OCI-LY1 (cell line): Measurements from ENCODE around the gene CUX1.

Experiments
- H2AFZ ChIP-seq: fragments of 200-600 bp; sonication (generic), shearing (Covaris generic); 2 replicates; pipeline ENCODE4 v1.6.0; 2014; ENCODE audit warnings: antibody characterized with exemption, mild to moderate bottlenecking, low read length
- H3F3A ChIP-seq: fragments of 200-600 bp; sonication (generic), shearing (Covaris generic); 2 replicates; pipeline ENCODE4 v1.6.0; 2014; ENCODE audit warnings: mild to moderate bottlenecking, antibody characterized with exemption, low read length, moderate library complexity; ENCODE audit not compliant: insufficient read depth
- H3K27ac ChIP-seq: fragments of 200-600 bp; sonication (generic); 2 replicates; pipeline ENCODE4 v1.5.1; 2014; ENCODE audit warnings: low read length, mixed run types, mild to moderate bottlenecking, low read depth; ENCODE audit not compliant: poor library complexity, severe bottlenecking
- H3K27me3 ChIP-seq: fragments of 200-600 bp; sonication (generic); 2 replicates; pipeline ENCODE4 v1.6.0; 2014; ENCODE audit warnings: antibody characterized with exemption, mild to moderate bottlenecking, low read length, moderate library complexity; ENCODE audit not compliant: insufficient read depth
- H3K36me3 ChIP-seq: fragments of 200-600 bp; sonication (generic); 2 replicates; pipeline ENCODE4 v1.6.1; 2014; ENCODE audit warnings: mild to moderate bottlenecking, antibody characterized with exemption, low read length, moderate library complexity, mixed read lengths; ENCODE audit not compliant: insufficient read depth
- H3K4me1 ChIP-seq: fragments of 200-600 bp; sonication (generic); 2 replicates; pipeline ENCODE4 v1.5.1; 2014; ENCODE audit warnings: mild to moderate bottlenecking, low read length, moderate library complexity; ENCODE audit not compliant: insufficient read depth, severe bottlenecking
- H3K4me2 ChIP-seq: fragments of 200-600 bp; sonication (generic), shearing (Covaris generic); 2 replicates; pipeline ENCODE4 v1.6.1; 2014; ENCODE audit warnings: low read length
- H3K4me3 ChIP-seq: fragments of 200-600 bp; sonication (generic); 2 replicates; pipeline ENCODE4 v1.5.1; 2014; ENCODE audit warnings: low read length, low read depth, mild to moderate bottlenecking, mixed read lengths; ENCODE audit not compliant: poor library complexity, severe bottlenecking
- H3K79me2 ChIP-seq: fragments of 200-600 bp; shearing (Covaris generic); 2 replicates; pipeline ENCODE4 v1.6.1; 2016; ENCODE audit warnings: mixed run types, low read length, mixed read lengths; ENCODE audit not compliant: insufficient read depth
- H3K9ac ChIP-seq: fragments of 200-600 bp; sonication (generic), shearing (Covaris generic); 2 replicates; pipeline ENCODE4 v1.6.1; 2014; ENCODE audit warnings: mild to moderate bottlenecking, low read length, mixed read lengths
- H3K9me2 ChIP-seq: fragments of 200-600 bp; sonication (generic), shearing (Covaris generic); 2 replicates; pipeline ENCODE4 v1.6.1; 2014; ENCODE audit warnings: low read depth, mild to moderate bottlenecking, low read length, mixed read lengths
- H3K9me3 ChIP-seq: fragments of 200-600 bp; shearing (Covaris generic); 2 replicates; pipeline ENCODE4 v1.6.1; 2014; ENCODE audit warnings: low read length, mixed read lengths
- H4K20me1 ChIP-seq: fragments of 200-600 bp; sonication (generic), shearing (Covaris generic); 2 replicates; pipeline ENCODE4 v1.6.0; 2016; ENCODE audit warnings: mild to moderate bottlenecking, low read length; ENCODE audit not compliant: insufficient read depth
- CTCF ChIP-seq: fragments of 200-600 bp; sonication (generic), shearing (Covaris generic); IDR thresholded peaks from 2 replicates; pipeline ENCODE4 v1.5.1; 2017; ENCODE audit warnings: mild to moderate bottlenecking, antibody characterized with exemption, low read length, moderate library complexity, mixed read lengths
- EZH2 ChIP-seq: fragments of 200-600 bp; sonication (generic), shearing (Covaris generic); IDR thresholded peaks from 2 replicates; pipeline ENCODE4 v1.8.0; 2017; ENCODE audit warnings: borderline replicate concordance, mixed run types, mild to moderate bottlenecking, antibody characterized with exemption, low read length, moderate library complexity, mixed read lengths

The CUX1 gene

GRCh38 chr7:102036958-102037357 lies 219.5 kb downstream of the CUX1 start:
- H2AFZ ChIP-seq: no peak overlapping the region
- H3F3A ChIP-seq: no peaks in the 10 kb centered on the region
- peaks cover 55% of the 10 kb centered on the region for H3K36me3 ChIP-seq
- H3K4me1 ChIP-seq: peaks cover 16% of the 10 kb centered on the region
- no peak overlapping the region for H3K27ac ChIP-seq
- no peaks in the 10 kb centered on the region for H4K20me1 ChIP-seq
- H3K27me3 ChIP-seq: no peaks in the 10 kb centered on the region
- H3K4me3 ChIP-seq: no peak overlapping the region
- H3K9ac ChIP-seq: no peak overlapping the region
- H3K79me2 ChIP-seq: 0 out of 2 replicates have a peak, but pooled peaks cover 3% of the 10 kb centered on the region
- no peaks in the 10 kb centered on the region for H3K9me2 ChIP-seq
- no peak overlapping the region for H3K4me2 ChIP-seq
- no peak for TF ChIP-seq EZH2
- no peak for TF ChIP-seq CTCF
- no peaks in the 10 kb centered on the region for H3K9me3 ChIP-seq

GRCh38 chr7:102039706-102040105 lies 222.3 kb downstream of the CUX1 start:
- peaks cover 43% of the 10 kb centered on the region for H3K36me3 ChIP-seq
- H3K9me3 ChIP-seq: no peaks in the 10 kb centered on the region
- no peak for TF ChIP-seq CTCF
- TF ChIP-seq EZH2: no peak
- peaks cover 43% of the 10 kb centered on the region for H3K4me1 ChIP-seq
- H3F3A ChIP-seq: no peaks in the 10 kb centered on the region
- no peaks in the 10 kb centered on the region for H3K27me3 ChIP-seq
- H3K9me2 ChIP-seq: no peaks in the 10 kb centered on the region
- no peaks in the 10 kb centered on the region for H4K20me1 ChIP-seq
- 0 out of 2 replicates have a peak, but pooled peaks cover 3% of the 10 kb centered on the region for H3K79me2 ChIP-seq
- H3K27ac ChIP-seq: peak overlapping the region; percentile 34
- no peak overlapping the region for H3K4me3 ChIP-seq
- H2AFZ ChIP-seq: no peak overlapping the region
- no peak overlapping the region for H3K4me2 ChIP-seq
- no peak overlapping the region for H3K9ac ChIP-seq

GRCh38 chr7:102040569-102040968 lies 223.1 kb downstream of the CUX1 start:
- no peak overlapping the region for H3K9ac ChIP-seq
- H3K4me1 ChIP-seq: peaks cover 52% of the 10 kb centered on the region
- no peaks in the 10 kb centered on the region for H3K9me3 ChIP-seq
- no peak overlapping the region for H3K4me2 ChIP-seq
- no peaks in the 10 kb centered on the region for H3K9me2 ChIP-seq
- TF ChIP-seq EZH2 (no peak), CTCF (no peak)
- H4K20me1 ChIP-seq: no peaks in the 10 kb centered on the region
- H3K4me3 ChIP-seq: no peak overlapping the region
- no peak overlapping the region for H2AFZ ChIP-seq
- H3K27ac ChIP-seq: peak overlapping the region; percentile 34
- no peaks in the 10 kb centered on the region for H3F3A ChIP-seq
- H3K27me3 ChIP-seq: no peaks in the 10 kb centered on the region
- H3K36me3 ChIP-seq: peaks cover 37% of the 10 kb centered on the region
- H3K79me2 ChIP-seq: peaks cover 6% of the 10 kb centered on the region; the same call in 1 of the 2 replicates
